ENCODE results near the gene SLC20A1. TPM values are rescaled to one million over a fixed set of nuclear protein-coding genes. Genes with fewer than 3 reads are reported as not detected.

Gene SLC20A1
- total RNA-seq, 1 donor from 2014 or later, result 96.7 TPM

- Histone ChIP-seq H3K4me1 (ENCODE audit: insufficient read depth, low read length) (no peaks in the 10 kb centered on the region), H3K36me3 (ENCODE audit: insufficient read depth, low read length) (no peaks in the 10 kb centered on the region), H3K4me3 (ENCODE audit: insufficient read depth, low read depth, low read length) (no peak overlapping the region), H4K20me1 (ENCODE audit: insufficient read depth, low read length) (no peaks in the 10 kb centered on the region), H3K27ac (ENCODE audit: low read depth, low read length) (no peak overlapping the region), H2AFZ (ENCODE audit: low read depth, low read length) (no peak overlapping the region), H3K9me3 (ENCODE audit: insufficient read depth, low read depth, low read length) (no peaks in the 10 kb centered on the region), H3K9ac (ENCODE audit: low read length) (no peak overlapping the region), H3K79me2 (ENCODE audit: insufficient read depth, low read length) (no peaks in the 10 kb centered on the region), H3K27me3 (ENCODE audit: insufficient read depth, low read length) (no peaks in the 10 kb centered on the region), H3K4me2 (ENCODE audit: low read length) (peak overlapping the region; percentile 7)
- H3K4me1 Mint-ChIP-seq (ENCODE audit: low read depth, unreplicated experiment), result no peaks in the 10 kb centered on the region
- DNase-seq (ENCODE audit: low read depth) (peak; percentile 62), FAIRE-seq (no peak)
- H3K9me3 Mint-ChIP-seq (ENCODE audit: unreplicated experiment), result no peaks in the 10 kb centered on the region
- H3K27me3 Mint-ChIP-seq (ENCODE audit: low read depth, unreplicated experiment), result peaks cover 17% of the 10 kb centered on the region
- no peak overlapping the region for H3K27ac Mint-ChIP-seq (ENCODE audit: unreplicated experiment)
- no peak overlapping the region for H3K4me3 Mint-ChIP-seq (ENCODE audit: unreplicated experiment)
- H3K36me3 Mint-ChIP-seq (ENCODE audit: low read depth, unreplicated experiment), result no peaks in the 10 kb centered on the region
- no peak for TF ChIP-seq EZH2 (IDR thresholded peaks at IDR 0.05; ENCODE audit: insufficient read depth, low read length)
- no peak for TF ChIP-seq CTCF (IDR thresholded peaks at IDR 0.05; ENCODE audit: insufficient read depth, low read depth, low read length)
These were observed 34.9 kb downstream of the SLC20A1 start for GRCh38 chr2:112680666-112681101.

- DNase-seq (ENCODE audit: low read depth), result no peak
- TF ChIP-seq EZH2 (IDR thresholded peaks at IDR 0.05; ENCODE audit: insufficient read depth, low read length) (no peak), CTCF (IDR thresholded peaks at IDR 0.05; ENCODE audit: insufficient read depth, low read depth, low read length) (no peak)
- no peak overlapping the region for H3K27ac Mint-ChIP-seq (ENCODE audit: unreplicated experiment)
- no peak overlapping the region for H3K4me3 ChIP-seq (ENCODE audit: insufficient read depth, low read depth, low read length)
- no peaks in the 10 kb centered on the region for H3K79me2 ChIP-seq (ENCODE audit: insufficient read depth, low read length)
- no peak overlapping the region for H3K9ac ChIP-seq (ENCODE audit: low read length)
- no peaks in the 10 kb centered on the region for H3K36me3 Mint-ChIP-seq (ENCODE audit: low read depth, unreplicated experiment)
- H2AFZ ChIP-seq (ENCODE audit: low read depth, low read length), result no peak overlapping the region
- H3K4me1 Mint-ChIP-seq (ENCODE audit: low read depth, unreplicated experiment), result no peaks in the 10 kb centered on the region
- H4K20me1 ChIP-seq (ENCODE audit: insufficient read depth, low read length), result no peaks in the 10 kb centered on the region
- FAIRE-seq, result no peak
- H3K27me3 ChIP-seq (ENCODE audit: insufficient read depth, low read length), result no peaks in the 10 kb centered on the region
- H3K4me1 ChIP-seq (ENCODE audit: insufficient read depth, low read length), result no peaks in the 10 kb centered on the region
- no peaks in the 10 kb centered on the region for H3K9me3 ChIP-seq (ENCODE audit: insufficient read depth, low read depth, low read length)
- peaks cover 21% of the 10 kb centered on the region for H3K27me3 Mint-ChIP-seq (ENCODE audit: low read depth, unreplicated experiment)
- H3K4me3 Mint-ChIP-seq (ENCODE audit: unreplicated experiment), result no peak overlapping the region
- H3K36me3 ChIP-seq (ENCODE audit: insufficient read depth, low read length), result no peaks in the 10 kb centered on the region
- no peak overlapping the region for H3K4me2 ChIP-seq (ENCODE audit: low read length)
- no peak overlapping the region for H3K27ac ChIP-seq (ENCODE audit: low read depth, low read length)
- H3K9me3 Mint-ChIP-seq (ENCODE audit: unreplicated experiment), result no peaks in the 10 kb centered on the region
These were observed 36.4 kb downstream of the SLC20A1 start for GRCh38 chr2:112682101-112682500.

GRCh38 chr2:112683550-112684414 lies 38.0 kb downstream of the SLC20A1 start:
- H3K4me3 Mint-ChIP-seq (ENCODE audit: unreplicated experiment), result no peak overlapping the region
- Histone ChIP-seq H3K36me3 (ENCODE audit: insufficient read depth, low read length) (no peaks in the 10 kb centered on the region), H3K79me2 (ENCODE audit: insufficient read depth, low read length) (no peaks in the 10 kb centered on the region), H3K4me2 (ENCODE audit: low read length) (no peak overlapping the region), H2AFZ (ENCODE audit: low read depth, low read length) (no peak overlapping the region), H3K4me1 (ENCODE audit: insufficient read depth, low read length) (no peaks in the 10 kb centered on the region), H4K20me1 (ENCODE audit: insufficient read depth, low read length) (no peaks in the 10 kb centered on the region), H3K27ac (ENCODE audit: low read depth, low read length) (no peak overlapping the region), H3K4me3 (ENCODE audit: insufficient read depth, low read depth, low read length) (no peak overlapping the region), H3K9me3 (ENCODE audit: insufficient read depth, low read depth, low read length) (no peaks in the 10 kb centered on the region), H3K27me3 (ENCODE audit: insufficient read depth, low read length) (no peaks in the 10 kb centered on the region), H3K9ac (ENCODE audit: low read length) (no peak overlapping the region)
- no peak overlapping the region for H3K27ac Mint-ChIP-seq (ENCODE audit: unreplicated experiment)
- H3K4me1 Mint-ChIP-seq (ENCODE audit: low read depth, unreplicated experiment), result no peaks in the 10 kb centered on the region
- FAIRE-seq, result no peak
- no peak for DNase-seq (ENCODE audit: low read depth)
- H3K9me3 Mint-ChIP-seq (ENCODE audit: unreplicated experiment), result no peaks in the 10 kb centered on the region
- TF ChIP-seq EZH2 (IDR thresholded peaks at IDR 0.05; ENCODE audit: insufficient read depth, low read length) (no peak), CTCF (IDR thresholded peaks at IDR 0.05; ENCODE audit: insufficient read depth, low read depth, low read length) (no peak)
- no peaks in the 10 kb centered on the region for H3K36me3 Mint-ChIP-seq (ENCODE audit: low read depth, unreplicated experiment)
- H3K27me3 Mint-ChIP-seq (ENCODE audit: low read depth, unreplicated experiment), result peaks cover 26% of the 10 kb centered on the region

All from astrocyte (in vitro differentiated cells and primary cell).